Testis (tissue), 3 donors: ENCODE measurements around the gene SLC66A1. TPM values are rescaled to one million over a fixed set of nuclear protein-coding genes. Genes with fewer than 3 reads are reported as not detected.

Source experiments
- DNase-seq: peaks from one replicate; pipeline ENCODE4 v3.0.0-alpha.2; 2019
- H3K27ac ChIP-seq, 2 donors: fragments of 200-600 bp; sonication (generic); one replicate each; pipeline ENCODE4 v1.5.1; 2019
- H3K27me3 ChIP-seq: fragments of 200-600 bp; sonication (generic); one replicate; pipeline ENCODE4 v1.5.1; 2019
- H3K36me3 ChIP-seq: fragments of 200-600 bp; sonication (generic); one replicate; pipeline ENCODE4 v1.5.1; 2017; ENCODE audit warnings: low read depth; ENCODE audit errors: missing control alignments
- H3K4me1 ChIP-seq: fragments of 200-600 bp; sonication (generic); one replicate; pipeline ENCODE4 v1.5.1; 2019
- H3K4me3 ChIP-seq, 2 donors: fragments of 200-600 bp; sonication (generic); one replicate each; pipeline ENCODE4 v1.5.1; 2017 to 2019
- H3K9me3 ChIP-seq: fragments of 200-600 bp; sonication (generic); one replicate; pipeline ENCODE4 v1.5.1; 2017
- CTCF ChIP-seq, 3 experiments: fragments of 450-650 bp in 2 of 3; fragments of 200-600 bp in 1 of 3; sonication (generic) in 1 of 3; IDR thresholded peaks; one replicate each; pipeline ENCODE4 v1.5.1; 2016 to 2019; ENCODE audit warnings: antibody characterized with exemption in 3 of 3, mild to moderate bottlenecking in 2 of 3, moderate library complexity in 1 of 3
- POLR2A ChIP-seq: fragments of 450-650 bp; IDR thresholded peaks from one replicate; pipeline ENCODE4 v1.6.1; 2017; ENCODE audit warnings: antibody characterized with exemption, mild to moderate bottlenecking, moderate library complexity
- WGBS, 2 donors: methylation state at CpG; one replicate each; pipeline ENCODE4 v1.1.5; 2018; 5-methylcytosine and 5-hydroxymethylcytosine counted together
- intact Hi-C: fragments of 100-400 bp; cut with DNase I; formaldehyde crosslinking; loops from one replicate; pipeline ENCODE4 v1.15.1; 2023; ENCODE audit warnings: low total_unique reads
- polyA plus RNA-seq: library from polyadenylated mRNA; stranded (reverse); fragments of 350-450 nt; fragmentation: Illumina TruSeq; extraction: RNeasy Lipid Tissue Mini Kit (QIAGEN cat#74804); gene quantifications from one replicate; pipeline ENCODE4 v1.2.3, GENCODE V29; 2014; ENCODE audit warnings: low read depth, low replicate concordance; ENCODE audit not compliant: insufficient read depth
- total RNA-seq, 2 donors: library from RNA; depleted of rRNA; stranded (reverse); fragments of >200 nt; gene quantifications; one replicate each; pipeline ENCODE4 v1.2.3, GENCODE V29; 2016

The SLC66A1 gene
- total and polyA plus RNA-seq, 3 donors from 2014 or later = 27.9 to 66.0 (median 61.1) TPM

DNA sequence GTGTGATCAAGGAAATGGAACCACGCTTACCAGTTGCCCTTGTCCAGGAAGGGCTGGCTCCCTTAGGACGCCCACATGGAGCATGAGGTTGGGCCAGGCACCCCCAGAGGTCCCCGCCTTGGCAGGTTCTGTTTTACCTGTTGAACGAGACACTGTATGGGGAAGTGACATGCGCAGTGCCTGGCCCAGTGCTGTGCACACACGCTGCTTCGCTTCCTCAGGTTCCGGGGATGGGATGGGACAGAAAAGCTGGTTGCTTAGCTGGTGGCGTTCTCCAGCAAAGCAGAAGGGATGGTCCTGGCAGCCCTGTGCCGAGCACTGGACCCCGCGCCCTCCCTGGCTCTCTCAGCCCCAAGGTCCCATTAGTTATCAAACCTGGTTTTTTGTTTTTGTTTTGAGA lies 20.7 kb downstream of the SLC66A1 start:
- intact Hi-C loops = no loop called here
- H3K9me3 ChIP-seq = no peaks in the 10 kb centered on the region
- no peaks in the 10 kb centered on the region for H3K36me3 ChIP-seq
- DNase-seq = no peak
- H3K27ac ChIP-seq = no peak overlapping the region
- no peaks in the 10 kb centered on the region for H3K4me1 ChIP-seq
- 92 to 93% methylated on average over 10 to 12 of the region's 12 CpGs for WGBS, 2 donors
- no peaks in the 10 kb centered on the region for H3K27me3 ChIP-seq
- no peak overlapping the region for H3K4me3 ChIP-seq
- TF ChIP-seq CTCF (IDR thresholded peaks at IDR 0.05) (no peak), POLR2A (no peak)

- no peak for DNase-seq
- Histone ChIP-seq H3K9me3 (no peaks in the 10 kb centered on the region), H3K36me3 (no peaks in the 10 kb centered on the region)
Observed at GRCh38 chr1:19333587-19334354, 21.6 kb downstream of the SLC66A1 start.

DNA sequence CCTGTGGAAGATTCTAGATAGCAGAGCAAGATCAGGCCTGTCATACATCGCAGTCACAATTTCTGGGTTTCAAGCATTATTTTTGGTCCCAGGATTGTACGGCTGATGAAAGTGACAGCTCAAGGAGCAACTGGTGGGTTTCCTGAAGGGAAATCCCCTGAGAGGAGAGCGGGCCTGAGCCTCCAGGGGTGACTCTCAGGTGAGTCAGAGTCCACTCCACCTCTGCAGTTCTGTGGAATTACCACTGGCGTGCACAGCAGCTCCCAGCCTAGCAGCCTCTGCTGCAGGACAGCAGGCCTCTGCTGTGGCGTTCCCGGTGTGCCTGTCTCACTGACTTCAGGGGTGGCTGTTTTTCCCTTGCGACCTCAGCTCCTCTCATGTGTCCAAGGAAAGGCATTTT lies 24.4 kb downstream of the SLC66A1 start:
- WGBS, 2 donors = 87 to 92% methylated on average over 7 of the region's 7 CpGs
- TF ChIP-seq CTCF (IDR thresholded peaks at IDR 0.05) (no peak), POLR2A (no peak)
- H3K36me3 ChIP-seq = no peaks in the 10 kb centered on the region

More at GRCh38 chr1:19333587-19334354, 21.6 kb downstream of the SLC66A1 start:
- WGBS, 2 donors = 77 to 85% methylated on average over 6 to 9 of the region's 9 CpGs
- no peaks in the 10 kb centered on the region for H3K27me3 ChIP-seq
- no peaks in the 10 kb centered on the region for H3K4me1 ChIP-seq
- no peak overlapping the region for H3K27ac ChIP-seq
- intact Hi-C loops = no loop called here
- no peak for TF ChIP-seq CTCF (IDR thresholded peaks at IDR 0.05)
- TF ChIP-seq POLR2A = no peak
- H3K4me3 ChIP-seq = no peak overlapping the region

DNA sequence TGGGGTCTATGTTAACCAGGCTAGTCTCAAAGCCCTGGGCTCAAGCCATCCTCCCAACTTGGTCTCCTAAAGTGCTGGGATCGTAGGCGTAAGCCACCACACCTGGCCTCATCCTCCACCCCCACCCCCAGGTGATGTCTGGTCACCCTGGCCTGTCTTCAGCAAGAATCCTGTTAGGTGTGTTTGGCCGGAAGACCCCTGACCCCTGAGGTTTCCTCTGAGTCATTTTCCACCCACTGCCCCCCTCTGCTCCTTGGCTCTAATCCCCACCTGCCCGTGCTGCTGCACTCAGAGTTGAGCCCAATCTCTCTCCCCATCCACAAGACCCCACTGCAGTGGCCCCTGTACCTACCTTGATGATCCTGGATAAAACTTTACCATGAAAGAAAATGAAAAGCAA lies 25.2 kb downstream of the SLC66A1 start:
- no peak overlapping the region for H3K4me3 ChIP-seq
- 88 to 89% methylated on average over 4 of the region's 4 CpGs for WGBS, 2 donors
- no peak for DNase-seq
- H3K9me3 ChIP-seq = no peaks in the 10 kb centered on the region
- TF ChIP-seq CTCF (IDR thresholded peaks at IDR 0.05) = no peak
- no peak for TF ChIP-seq POLR2A
- no peaks in the 10 kb centered on the region for H3K36me3 ChIP-seq
- no peak overlapping the region for H3K27ac ChIP-seq
- H3K27me3 ChIP-seq = no peaks in the 10 kb centered on the region
- intact Hi-C loops = loop anchor here (5.0 kb wide), 1 partner anchor 320 kb away; no protein-coding TSS in a partner anchor
- H3K4me1 ChIP-seq = peaks cover 15% of the 10 kb centered on the region

More for the DNA sequence above, 24.4 kb downstream of the SLC66A1 start:
- Histone ChIP-seq H3K27ac (no peak overlapping the region), H3K9me3 (no peaks in the 10 kb centered on the region), H3K4me1 (peaks cover 7% of the 10 kb centered on the region), H3K27me3 (no peaks in the 10 kb centered on the region), H3K4me3 (no peak overlapping the region)
- intact Hi-C loops = loop anchor here (5.0 kb wide), 1 partner anchor 321 kb away; no protein-coding TSS in a partner anchor
- no peak for DNase-seq
